ENCODE results near the gene KLHL29.

The KLHL29 gene

GRCh38 chr2:23456881-23457760, 72.1 kb downstream of the KLHL29 start:
- H3K4me3 ChIP-seq (ENCODE audit: low read depth, low read length): no peak overlapping the region
- TF ChIP-seq, protein P1, sequence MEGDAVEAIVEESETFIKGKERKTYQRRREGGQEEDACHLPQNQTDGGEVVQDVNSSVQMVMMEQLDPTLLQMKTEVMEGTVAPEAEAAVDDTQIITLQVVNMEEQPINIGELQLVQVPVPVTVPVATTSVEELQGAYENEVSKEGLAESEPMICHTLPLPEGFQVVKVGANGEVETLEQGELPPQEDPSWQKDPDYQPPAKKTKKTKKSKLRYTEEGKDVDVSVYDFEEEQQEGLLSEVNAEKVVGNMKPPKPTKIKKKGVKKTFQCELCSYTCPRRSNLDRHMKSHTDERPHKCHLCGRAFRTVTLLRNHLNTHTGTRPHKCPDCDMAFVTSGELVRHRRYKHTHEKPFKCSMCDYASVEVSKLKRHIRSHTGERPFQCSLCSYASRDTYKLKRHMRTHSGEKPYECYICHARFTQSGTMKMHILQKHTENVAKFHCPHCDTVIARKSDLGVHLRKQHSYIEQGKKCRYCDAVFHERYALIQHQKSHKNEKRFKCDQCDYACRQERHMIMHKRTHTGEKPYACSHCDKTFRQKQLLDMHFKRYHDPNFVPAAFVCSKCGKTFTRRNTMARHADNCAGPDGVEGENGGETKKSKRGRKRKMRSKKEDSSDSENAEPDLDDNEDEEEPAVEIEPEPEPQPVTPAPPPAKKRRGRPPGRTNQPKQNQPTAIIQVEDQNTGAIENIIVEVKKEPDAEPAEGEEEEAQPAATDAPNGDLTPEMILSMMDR (IDR thresholded peaks at IDR 0.05; ENCODE audit: low read depth, low read length): no peak
- TF ChIP-seq POLR2A (IDR thresholded peaks at IDR 0.05; ENCODE audit: extremely low read depth, insufficient read length) (no peak), MYC (IDR thresholded peaks at IDR 0.05; ENCODE audit: low read depth, low read length) (no peak)
- TF ChIP-seq, protein P2, sequence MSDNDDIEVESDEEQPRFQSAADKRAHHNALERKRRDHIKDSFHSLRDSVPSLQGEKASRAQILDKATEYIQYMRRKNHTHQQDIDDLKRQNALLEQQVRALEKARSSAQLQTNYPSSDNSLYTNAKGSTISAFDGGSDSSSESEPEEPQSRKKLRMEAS (IDR thresholded peaks at IDR 0.05; ENCODE audit: low read depth, low read length): no peak
- DNase-seq (ENCODE audit: low read depth): no peak

GRCh38 chr2:23457990-23458682, 73.2 kb downstream of the KLHL29 start:
- no peak for DNase-seq (ENCODE audit: low read depth)
- TF ChIP-seq POLR2A (IDR thresholded peaks at IDR 0.05; ENCODE audit: extremely low read depth, insufficient read length) (no peak), MYC (IDR thresholded peaks at IDR 0.05; ENCODE audit: low read depth, low read length) (no peak)
- TF ChIP-seq, protein P1 (IDR thresholded peaks at IDR 0.05; ENCODE audit: low read depth, low read length): no peak
- TF ChIP-seq, protein P2 (IDR thresholded peaks at IDR 0.05; ENCODE audit: low read depth, low read length): no peak
- no peak overlapping the region for H3K4me3 ChIP-seq (ENCODE audit: low read depth, low read length)

DNA sequence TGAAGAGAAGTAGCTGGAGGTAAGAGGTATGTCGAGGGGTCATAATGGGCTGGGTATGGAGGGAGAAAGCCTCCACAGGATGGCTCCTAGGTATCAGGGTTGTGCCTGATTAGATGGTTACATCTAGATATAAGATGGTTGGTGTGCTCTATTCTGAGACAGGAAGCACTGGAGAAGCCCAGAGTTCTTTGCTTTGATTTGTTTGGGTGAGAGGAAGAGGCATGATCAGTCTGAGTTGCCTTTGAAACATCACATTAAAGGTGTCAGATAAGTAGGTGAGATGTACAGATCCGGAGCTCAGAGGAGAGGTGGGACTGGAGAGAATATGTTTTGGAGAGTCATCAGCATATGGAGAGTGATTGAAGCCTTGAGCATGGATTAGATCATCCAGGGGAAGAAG, 74.1 kb downstream of the KLHL29 start:
- no peak for DNase-seq (ENCODE audit: low read depth)
- TF ChIP-seq MYC (IDR thresholded peaks at IDR 0.05; ENCODE audit: low read depth, low read length): no peak
- TF ChIP-seq, protein P2 (IDR thresholded peaks at IDR 0.05; ENCODE audit: low read depth, low read length): no peak
- no peak overlapping the region for H3K4me3 ChIP-seq (ENCODE audit: low read depth, low read length)

GRCh38 chr2:23460228-23460627, 75.2 kb downstream of the KLHL29 start:
- peak; percentile 38 for DNase-seq (ENCODE audit: low read depth)
- TF ChIP-seq, protein P1 (IDR thresholded peaks at IDR 0.05; ENCODE audit: low read depth, low read length): peak; percentile 81
- TF ChIP-seq POLR2A (IDR thresholded peaks at IDR 0.05; ENCODE audit: extremely low read depth, insufficient read length) (no peak), MYC (IDR thresholded peaks at IDR 0.05; ENCODE audit: low read depth, low read length) (no peak)
- TF ChIP-seq, protein P2 (IDR thresholded peaks at IDR 0.05; ENCODE audit: low read depth, low read length): no peak
- no peak overlapping the region for H3K4me3 ChIP-seq (ENCODE audit: low read depth, low read length)

- no peak overlapping the region for H3K4me3 ChIP-seq (ENCODE audit: low read depth, low read length)
- TF ChIP-seq, protein P2 (IDR thresholded peaks at IDR 0.05; ENCODE audit: low read depth, low read length): no peak
- TF ChIP-seq MYC (IDR thresholded peaks at IDR 0.05; ENCODE audit: low read depth, low read length): no peak
- DNase-seq (ENCODE audit: low read depth): no peak
Observed at GRCh38 chr2:23460993-23461392, 76.0 kb downstream of the KLHL29 start.

GRCh38 chr2:23464156-23464555, 79.2 kb downstream of the KLHL29 start:
- no peak for DNase-seq (ENCODE audit: low read depth)
- TF ChIP-seq POLR2A (IDR thresholded peaks at IDR 0.05; ENCODE audit: extremely low read depth, insufficient read length) (no peak), MYC (IDR thresholded peaks at IDR 0.05; ENCODE audit: low read depth, low read length) (no peak)
- TF ChIP-seq, protein P2 (IDR thresholded peaks at IDR 0.05; ENCODE audit: low read depth, low read length): no peak
- TF ChIP-seq, protein P1 (IDR thresholded peaks at IDR 0.05; ENCODE audit: low read depth, low read length): no peak
- no peak overlapping the region for H3K4me3 ChIP-seq (ENCODE audit: low read depth, low read length)

Measured in NB4 (cell line).